NCI-H2227 treated with DMSO at 0.1 percent for 48 hours (cell line): ENCODE data around the gene GLI1.
"Not testable (repeated sequence)": the region's sequence is repeated elsewhere in the genome, so short reads cannot be mapped to it uniquely, and the experiment has no call there.

ENCODE experiments used
- DNase-seq: peaks from one replicate; lab custom pipeline; 2025; lab: John Stamatoyannopoulos, UW

Gene GLI1

DNA sequence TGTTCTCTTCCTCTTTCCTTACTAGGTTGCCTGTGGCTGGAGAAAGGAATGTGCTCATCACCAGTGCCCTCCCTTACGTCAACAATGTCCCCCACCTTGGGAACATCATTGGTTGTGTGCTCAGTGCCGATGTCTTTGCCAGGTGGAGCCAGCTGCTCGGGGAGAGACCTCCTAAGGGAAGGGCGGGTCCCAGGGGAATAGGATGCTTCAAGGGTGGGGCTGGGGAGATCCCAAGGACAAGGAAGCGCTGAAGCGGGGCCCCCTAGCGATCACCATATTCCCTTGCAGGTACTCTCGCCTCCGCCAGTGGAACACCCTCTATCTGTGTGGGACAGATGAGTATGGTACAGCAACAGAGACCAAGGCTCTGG is 38.5 kb downstream of the GLI1 start:
- no peak for DNase-seq

- no peak for DNase-seq
Measured at GRCh38 chr12:57498571-57498970, 39.0 kb downstream of the GLI1 start.

- no peak for DNase-seq
Measured at GRCh38 chr12:57500213-57500612, 40.6 kb downstream of the GLI1 start.

DNA sequence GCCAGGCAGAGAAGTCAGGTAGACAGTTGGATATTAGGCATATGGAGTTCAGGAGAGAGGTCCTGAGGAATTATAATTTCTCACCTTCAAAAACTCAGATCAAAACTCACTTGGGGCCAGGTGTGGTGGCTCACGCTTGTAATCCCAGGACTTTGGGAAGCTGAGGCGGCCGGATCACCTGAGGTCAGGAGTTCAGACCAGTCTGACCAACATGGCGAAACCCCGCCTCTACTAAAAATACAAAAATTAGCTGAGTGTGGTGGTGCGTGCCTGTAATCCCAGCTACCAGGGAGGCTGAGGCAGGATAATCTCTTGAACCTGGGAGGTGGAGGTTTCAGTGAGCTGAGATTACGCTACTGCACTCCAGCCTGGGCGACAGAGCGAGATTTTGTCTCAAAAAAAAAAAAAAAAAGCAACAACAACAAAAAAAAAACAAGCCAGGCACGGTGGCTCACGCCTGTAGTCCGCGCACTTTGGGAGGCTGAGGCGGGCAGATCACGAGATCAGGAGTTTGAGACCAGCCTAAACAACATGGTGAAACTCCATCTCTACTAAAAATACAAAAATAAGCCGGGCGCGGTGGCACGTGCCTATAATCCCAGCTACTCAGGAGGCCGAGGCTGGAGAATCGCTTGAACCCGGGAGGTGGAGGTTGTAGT is 42.9 kb downstream of the GLI1 start:
- not testable (repeated sequence) for DNase-seq

DNA sequence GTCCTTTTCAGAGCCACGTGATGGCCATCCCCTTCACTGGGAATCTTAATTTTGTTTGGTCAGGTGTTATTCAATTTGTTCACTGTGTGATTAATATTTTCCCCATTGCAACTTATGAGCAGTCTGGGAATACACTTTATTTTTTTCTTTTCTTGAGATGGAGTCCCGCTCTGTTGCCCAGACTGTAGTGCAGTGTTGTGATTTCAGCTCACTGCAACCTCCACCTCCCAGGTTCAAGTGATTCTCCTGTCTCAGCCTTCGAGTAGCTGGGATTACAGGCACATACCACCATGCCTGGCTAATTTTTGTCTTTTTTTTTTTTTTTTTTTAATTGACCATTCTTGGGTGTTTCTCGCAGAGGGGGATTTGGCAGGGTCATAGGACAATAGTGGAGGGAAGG is 47.0 kb downstream of the GLI1 start:
- not testable (repeated sequence) for DNase-seq

DNA sequence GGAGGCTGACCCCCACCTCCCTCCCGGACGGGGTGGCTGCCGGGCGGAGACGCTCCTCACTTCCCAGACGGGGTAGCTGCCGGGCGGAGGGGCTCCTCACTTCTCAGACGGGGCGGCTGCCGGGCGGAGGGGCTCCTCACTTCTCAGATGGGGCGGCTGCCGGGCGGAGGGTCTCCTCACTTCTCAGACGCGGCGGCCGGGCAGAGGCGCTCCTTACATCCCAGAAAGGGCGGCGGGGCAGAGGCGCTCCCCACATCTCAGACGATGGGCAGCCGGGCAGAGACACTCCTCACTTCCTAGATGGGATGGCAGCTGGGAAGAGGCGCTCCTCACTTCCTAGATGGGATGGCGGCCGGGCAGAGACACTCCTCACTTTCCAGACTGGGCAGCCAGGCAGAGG is 48.2 kb downstream of the GLI1 start:
- not testable (repeated sequence) for DNase-seq

DNA sequence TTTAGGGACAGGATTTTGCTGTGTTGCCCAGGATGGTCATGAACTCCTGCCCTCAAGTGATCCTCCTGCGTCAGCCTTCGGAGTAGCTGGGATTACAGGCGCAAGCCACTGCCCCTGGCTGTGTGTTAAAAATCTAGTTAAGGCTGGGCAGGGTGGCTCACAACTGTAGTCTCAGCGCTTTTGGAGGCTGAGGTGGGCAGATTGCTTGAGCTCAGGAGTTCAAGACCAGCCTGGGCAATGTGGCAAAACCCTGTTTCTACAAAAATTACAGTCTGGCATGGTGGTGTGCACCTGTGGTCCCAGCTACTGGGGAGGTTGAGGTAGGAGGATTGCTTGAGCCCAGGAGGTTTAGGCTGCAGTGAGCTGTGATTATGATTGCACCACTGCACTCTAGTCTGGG is 51.6 kb downstream of the GLI1 start:
- DNase-seq, result no peak

DNA sequence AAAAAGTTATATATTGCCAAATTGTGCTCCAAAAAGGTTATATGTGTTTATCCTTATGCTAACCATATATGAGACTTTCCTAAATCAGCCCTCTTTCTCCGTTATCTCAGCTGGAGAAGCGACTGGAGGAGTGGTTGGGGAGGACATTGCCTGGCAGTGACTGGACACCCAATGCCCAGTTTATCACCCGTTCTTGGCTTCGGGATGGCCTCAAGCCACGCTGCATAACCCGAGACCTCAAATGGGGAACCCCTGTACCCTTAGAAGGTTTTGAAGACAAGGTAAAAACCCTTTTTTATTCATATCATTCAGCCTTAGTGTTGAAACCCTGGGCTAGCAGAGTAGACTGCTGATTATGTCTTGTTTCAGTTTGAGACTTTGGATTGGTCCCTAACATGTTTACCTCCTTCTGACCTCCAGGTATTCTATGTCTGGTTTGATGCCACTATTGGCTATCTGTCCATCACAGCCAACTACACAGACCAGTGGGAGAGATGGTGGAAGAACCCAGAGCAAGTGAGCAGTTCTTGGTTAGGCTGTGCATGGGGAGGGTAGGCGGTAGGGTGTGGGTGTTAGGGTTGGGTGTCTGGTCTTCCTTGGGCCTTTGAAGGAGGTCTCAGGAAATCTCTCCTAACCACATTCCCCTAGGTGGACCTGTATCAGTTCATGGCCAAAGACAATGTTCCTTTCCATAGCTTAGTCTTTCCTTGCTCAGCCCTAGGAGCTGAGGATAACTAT is 52.2 kb downstream of the GLI1 start:
- DNase-seq, result no peak

DNA sequence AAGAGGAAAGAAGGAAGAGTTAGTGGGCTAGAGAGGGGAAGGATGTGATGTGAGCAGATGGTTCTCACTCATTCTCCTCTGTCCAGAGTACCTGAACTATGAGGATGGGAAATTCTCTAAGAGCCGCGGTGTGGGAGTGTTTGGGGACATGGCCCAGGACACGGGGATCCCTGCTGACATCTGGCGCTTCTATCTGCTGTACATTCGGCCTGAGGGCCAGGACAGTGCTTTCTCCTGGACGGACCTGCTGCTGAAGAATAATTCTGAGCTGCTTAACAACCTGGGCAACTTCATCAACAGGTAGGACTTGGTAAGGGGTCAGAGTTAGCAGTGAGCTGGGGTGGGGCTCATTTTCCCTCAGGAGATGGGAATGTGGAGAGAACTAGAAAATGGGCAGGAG is 53.1 kb downstream of the GLI1 start:
- DNase-seq, result no peak

DNA sequence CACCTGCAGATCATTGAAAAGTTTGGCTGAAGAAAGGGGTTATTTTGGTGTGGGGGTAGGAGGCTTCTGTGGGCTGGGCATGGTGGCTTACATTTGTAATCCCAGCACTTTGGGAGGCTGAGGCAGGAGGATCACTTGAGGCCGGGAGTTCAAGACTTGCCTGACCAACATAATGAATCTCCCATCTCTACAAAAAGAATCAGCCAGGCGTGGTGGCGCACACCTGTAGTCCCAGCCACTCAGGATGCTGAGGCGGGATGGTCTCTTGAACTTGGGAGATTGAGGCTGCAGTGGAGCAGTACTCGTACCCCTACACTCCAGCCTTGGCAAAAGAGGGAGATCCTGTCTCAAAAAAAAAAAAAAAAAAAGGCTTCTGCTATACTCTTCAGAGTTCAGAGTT is 53.7 kb downstream of the GLI1 start:
- no peak for DNase-seq

DNA sequence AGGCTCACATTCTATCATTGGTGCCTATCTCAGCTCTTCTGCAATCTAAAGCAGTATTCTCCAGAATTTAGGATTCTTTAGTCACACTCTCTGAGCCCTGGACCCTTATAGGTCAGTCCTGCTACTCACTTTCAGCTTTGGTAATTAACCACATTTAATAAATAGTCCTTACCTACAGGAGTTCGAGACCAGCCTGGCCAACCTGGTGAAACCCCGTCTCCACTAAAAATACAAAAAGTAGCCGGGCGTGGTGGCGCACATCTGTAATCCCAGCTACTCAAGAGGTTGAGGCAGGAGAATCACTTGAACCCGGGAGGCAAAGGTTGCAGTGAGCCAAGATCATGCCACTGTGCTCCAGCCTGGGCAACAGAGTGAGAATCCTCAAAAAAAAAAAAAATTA is 54.1 kb downstream of the GLI1 start:
- not testable (repeated sequence) for DNase-seq

DNA sequence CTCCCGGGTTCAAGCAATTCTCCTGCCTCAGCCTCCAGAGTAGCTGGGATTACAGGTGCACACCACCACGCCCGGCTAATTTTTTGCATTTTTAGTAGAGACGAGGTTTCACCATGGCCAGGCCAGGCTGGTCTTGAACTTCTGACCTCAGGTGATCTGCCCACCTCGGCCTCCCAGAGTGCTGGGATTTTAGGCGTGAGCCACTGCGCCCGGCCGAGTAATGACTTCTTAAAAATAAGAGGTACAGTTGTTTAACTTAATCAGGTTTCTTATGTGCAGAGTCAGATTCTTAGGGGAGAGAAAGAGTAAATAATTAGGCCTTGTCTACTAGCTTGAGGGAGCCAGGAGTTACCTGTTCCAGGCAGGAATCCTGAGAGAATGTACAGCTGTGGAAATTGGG is 54.7 kb downstream of the GLI1 start:
- not testable (repeated sequence) for DNase-seq

- no peak for DNase-seq
Measured at GRCh38 chr12:57514720-57515407, 55.3 kb downstream of the GLI1 start.

GRCh38 chr12:57515408-57515933 is 55.9 kb downstream of the GLI1 start:
- no peak for DNase-seq

DNA sequence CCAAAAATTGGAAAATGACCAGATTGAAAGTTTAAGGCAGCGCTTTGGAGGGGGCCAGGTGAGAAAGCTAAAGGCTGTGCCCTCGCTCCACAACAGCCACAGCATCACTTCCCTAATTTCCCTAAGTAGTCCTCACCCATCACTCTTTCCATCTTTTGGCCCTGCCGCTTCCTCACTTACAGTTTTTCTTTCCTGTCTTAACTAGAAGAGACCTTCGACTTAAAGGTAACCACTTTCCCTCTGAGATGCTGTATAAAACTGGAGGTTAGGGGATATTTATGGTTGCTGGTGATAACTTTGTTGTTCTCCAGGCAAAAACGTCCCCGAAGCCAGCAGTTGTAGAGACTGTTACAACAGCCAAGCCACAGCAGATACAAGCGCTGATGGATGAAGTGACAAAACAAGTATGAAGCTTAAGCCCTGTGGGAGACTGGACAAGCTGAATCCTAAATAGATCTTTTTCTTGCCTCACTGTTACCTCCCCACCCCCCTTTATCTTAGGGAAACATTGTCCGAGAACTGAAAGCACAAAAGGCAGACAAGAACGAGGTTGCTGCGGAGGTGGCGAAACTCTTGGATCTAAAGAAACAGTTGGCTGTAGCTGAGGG is 56.5 kb downstream of the GLI1 start:
- no peak for DNase-seq

- DNase-seq, result no peak
Measured at GRCh38 chr12:57516617-57517153, 57.1 kb downstream of the GLI1 start.

DNA sequence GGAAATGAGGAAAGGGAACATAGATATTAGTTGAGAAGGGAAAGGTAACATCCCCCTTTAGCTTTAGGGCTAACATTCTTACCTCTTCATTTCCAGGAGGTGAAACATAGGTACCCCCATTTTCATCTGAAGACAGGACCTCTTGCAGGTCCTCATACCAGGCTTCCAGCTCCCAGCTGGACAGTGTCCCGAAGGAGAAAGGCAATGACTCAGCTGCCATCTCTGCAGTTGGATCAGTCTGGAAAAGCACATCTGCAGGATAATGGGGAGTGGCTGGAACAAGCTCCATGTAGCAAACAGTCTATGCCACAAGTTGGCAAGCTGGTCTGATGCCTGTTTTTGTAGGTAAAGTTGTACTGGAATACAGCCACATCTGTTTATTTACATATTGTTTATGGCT is 57.6 kb downstream of the GLI1 start:
- no peak for DNase-seq

GRCh38 chr12:57517718-57518117 is 58.1 kb downstream of the GLI1 start:
- DNase-seq, result not testable (repeated sequence)

GRCh38 chr12:57518176-57518919 is 58.8 kb downstream of the GLI1 start:
- no peak for DNase-seq

DNA sequence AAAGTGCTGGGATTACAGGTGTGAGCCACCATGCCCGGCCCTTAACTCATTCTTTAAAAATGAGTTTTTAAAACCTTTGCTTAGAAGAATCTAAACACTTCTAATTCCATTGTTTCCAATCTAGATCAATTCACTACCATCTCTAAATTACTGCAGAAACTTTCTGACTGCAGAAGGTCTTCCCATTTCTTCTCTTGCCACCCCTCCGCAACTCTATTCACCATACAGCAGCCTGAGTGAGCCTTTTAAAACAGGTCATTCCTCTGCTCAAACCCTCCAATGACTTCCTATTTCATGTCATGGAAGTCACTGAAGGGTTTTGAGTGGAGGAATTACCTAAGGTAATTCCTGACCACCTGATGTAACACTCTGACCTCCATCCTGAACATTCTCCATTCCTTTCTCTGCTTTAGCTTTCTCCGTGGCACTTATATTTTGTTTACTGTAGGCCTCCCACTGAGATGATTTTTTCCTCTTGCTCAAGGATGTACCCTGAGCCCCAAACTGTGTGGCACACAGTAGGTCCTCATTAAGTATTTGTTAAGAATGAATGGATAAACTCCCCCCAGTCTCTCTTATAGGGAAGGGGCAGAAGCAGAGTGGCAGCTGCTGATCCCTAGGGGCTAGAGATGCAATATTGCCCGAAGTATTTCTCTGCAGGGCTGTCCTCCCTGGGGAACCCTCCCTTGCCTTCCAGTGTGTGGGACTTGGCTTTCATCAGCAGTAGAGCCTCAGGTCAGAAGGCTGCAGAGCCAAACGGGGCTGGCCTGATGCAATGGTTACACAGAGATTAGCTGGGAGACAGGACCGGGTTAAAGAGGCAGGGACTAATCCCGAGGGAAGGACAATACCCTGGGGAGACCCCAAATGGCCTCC is 59.6 kb downstream of the GLI1 start:
- DNase-seq, result no peak

- no peak for DNase-seq
Measured at GRCh38 chr12:57519796-57520052, 60.1 kb downstream of the GLI1 start.
